Thymus (tissue), 11 donors: ENCODE measurements around the gene UGDH. TPM values are rescaled to one million over a fixed set of nuclear protein-coding genes. Genes with fewer than 3 reads are reported as not detected.
"Not testable (repeated sequence)": the region's sequence is repeated elsewhere in the genome, so short reads cannot be mapped to it uniquely, and the experiment has no call there.

Source experiments
- DNase-seq, 9 donors: peaks; one replicate each; pipeline ENCODE4 v3.0.0-alpha.2; 2013; ENCODE audit warnings: low spot score in 9 of 9, low read depth in 6 of 9, missing footprints in 1 of 9
- H3K27ac ChIP-seq, 2 donors: one replicate each; pipeline ENCODE4 v1.5.1; 2013; ENCODE audit warnings: control low read depth in 1 of 2, low read depth in 1 of 2, low read length in 1 of 2, mild to moderate bottlenecking in 1 of 2, moderate library complexity in 1 of 2
- H3K27me3 ChIP-seq, 2 donors: one replicate each; pipeline ENCODE4 v1.5.1; 2013; ENCODE audit warnings: low read length in 1 of 2; ENCODE audit not compliant: control insufficient read depth in 2 of 2, insufficient read depth in 1 of 2
- H3K36me3 ChIP-seq, 2 donors: one replicate each; pipeline ENCODE4 v1.5.1; 2013; ENCODE audit warnings: low read length in 1 of 2, mild to moderate bottlenecking in 1 of 2, moderate library complexity in 1 of 2; ENCODE audit not compliant: control insufficient read depth in 2 of 2, insufficient read depth in 2 of 2
- H3K4me1 ChIP-seq, 2 donors: one replicate each; pipeline ENCODE4 v1.5.1; 2013; ENCODE audit warnings: low read length in 2 of 2; ENCODE audit not compliant: control insufficient read depth in 2 of 2, insufficient read depth in 2 of 2
- H3K4me3 ChIP-seq, 2 donors: one replicate each; pipeline ENCODE4 v1.5.1; 2013; ENCODE audit warnings: low read length in 2 of 2, control low read depth in 1 of 2, mild to moderate bottlenecking in 1 of 2
- H3K9me3 ChIP-seq, 2 donors: one replicate each; pipeline ENCODE4 v1.5.1; 2013; ENCODE audit warnings: low read length in 1 of 2, mild to moderate bottlenecking in 1 of 2; ENCODE audit not compliant: control insufficient read depth in 2 of 2, insufficient read depth in 1 of 2
- WGBS: extraction: QIAGEN DNeasy Blood & Tissue Kit; methylation state at CpG from one replicate; pipeline ENCODE4 v1.1.7; 2013; 5-methylcytosine and 5-hydroxymethylcytosine counted together
- polyA plus RNA-seq: library from polyadenylated mRNA; stranded (reverse); fragments of 200-250 nt; gene quantifications from one replicate; pipeline ENCODE4 v1.2.3, GENCODE V29; 2013
- total RNA-seq: library from RNA; stranded (reverse); fragments of 120-200 nt; gene quantifications from one replicate; pipeline ENCODE4 v1.2.4, GENCODE V29; 2013
- donor health status: healthy.

Gene UGDH
- total and polyA plus RNA-seq, 2 donors = 11.7 to 12.7 TPM

- WGBS = 75% methylated on average over 4 of the region's 4 CpGs
- H3K4me3 ChIP-seq = no peak overlapping the region
- peaks cover 12 to 20% of the 10 kb centered on the region in 2 donors for H3K36me3 ChIP-seq
- peak in 8 of 9 donors; percentile 8 to 73 (median 36) for DNase-seq
- peaks cover 0 to 2% of the 10 kb centered on the region in 2 donors for H3K4me1 ChIP-seq
- H3K27me3 ChIP-seq = no peaks in the 10 kb centered on the region
- no peak overlapping the region for H3K27ac ChIP-seq
- H3K9me3 ChIP-seq = no peaks in the 10 kb centered on the region
Observed at GRCh38 chr4:39469429-39470077, 57.7 kb downstream of the UGDH start.

- Histone ChIP-seq H3K9me3 (no peaks in the 10 kb centered on the region), H3K27me3 (no peaks in the 10 kb centered on the region), H3K4me3 (no peak overlapping the region), H3K36me3 (peaks cover 19 to 32% of the 10 kb centered on the region in 2 donors), H3K27ac (no peak overlapping the region), H3K4me1 (peaks cover 0 to 2% of the 10 kb centered on the region in 2 donors)
- no peak for DNase-seq
- WGBS = 95% methylated on average over 4 of the region's 4 CpGs
Observed at GRCh38 chr4:39467464-39467863, 59.8 kb downstream of the UGDH start.

- no peak overlapping the region for H3K27ac ChIP-seq
- H3K9me3 ChIP-seq = no peaks in the 10 kb centered on the region
- H3K27me3 ChIP-seq = no peaks in the 10 kb centered on the region
- no peak overlapping the region for H3K4me3 ChIP-seq
- H3K36me3 ChIP-seq = peaks cover 19 to 28% of the 10 kb centered on the region in 2 donors
- 95% methylated on average over 4 of the region's 4 CpGs for WGBS
- H3K4me1 ChIP-seq = peaks cover 0 to 2% of the 10 kb centered on the region in 2 donors
- no peak for DNase-seq
Observed at GRCh38 chr4:39466747-39467146, 60.5 kb downstream of the UGDH start.

- Histone ChIP-seq H3K27ac (no peak overlapping the region), H3K36me3 (peaks cover 19 to 28% of the 10 kb centered on the region in 2 donors), H3K27me3 (no peaks in the 10 kb centered on the region)
Observed at GRCh38 chr4:39464886-39465501, 62.2 kb downstream of the UGDH start.

GRCh38 chr4:39458505-39459300, 68.5 kb downstream of the UGDH start, which contains the start of the genes LIAS and RPL9:
Gene LIAS, plus strand, starts transcription at chr4:39459056. Its CDS starts 62 bp downstream, at chr4:39459118.
Gene RPL9, minus strand, starts transcription at chr4:39458922. Its CDS starts 483 bp downstream, at chr4:39458439.
- H3K4me1 ChIP-seq = peaks cover 6% of the 10 kb centered on the region in 2 donors
- WGBS = under 1% methylated on average over 55 of the region's 55 CpGs

More at GRCh38 chr4:39464886-39465501, 62.2 kb downstream of the UGDH start:
- 90% methylated on average over 2 of the region's 2 CpGs for WGBS
- peak in 1 of 9 donors; percentile 9 for DNase-seq
- Histone ChIP-seq H3K4me3 (no peak overlapping the region), H3K9me3 (no peaks in the 10 kb centered on the region), H3K4me1 (peaks cover under 1 to 2% of the 10 kb centered on the region in 2 donors)

GRCh38 chr4:39458161-39458504, 69.1 kb downstream of the UGDH start:
- peaks cover 18 to 50% of the 10 kb centered on the region in 2 donors for H3K36me3 ChIP-seq
- not testable (repeated sequence) for H3K4me1 ChIP-seq
- WGBS = 2% methylated on average over 13 of the region's 13 CpGs

More at GRCh38 chr4:39458505-39459300, 68.5 kb downstream of the UGDH start, which contains the start of the genes LIAS and RPL9:
- H3K27ac ChIP-seq = peak within 1 kb of the TSS; percentile 96 to 99
- no peaks in the 10 kb centered on the region for H3K27me3 ChIP-seq
- peak; percentile 96 to 100 (median 98) for DNase-seq
- no peaks in the 10 kb centered on the region for H3K9me3 ChIP-seq
- H3K36me3 ChIP-seq = peaks cover 22 to 50% of the 10 kb centered on the region in 2 donors
- peak within 1 kb of the TSS; percentile 89 to 97 for H3K4me3 ChIP-seq

GRCh38 chr4:39456946-39457763, 70.1 kb downstream of the UGDH start:
- Histone ChIP-seq H3K36me3 (peaks cover 27 to 57% of the 10 kb centered on the region in 2 donors), H3K27me3 (no peaks in the 10 kb centered on the region), H3K9me3 (no peaks in the 10 kb centered on the region), H3K4me3 (peak overlapping the region; percentile 89 to 97), H3K27ac (no peak overlapping the region), H3K4me1 (peaks cover 6% of the 10 kb centered on the region in 2 donors)
- 89% methylated on average over 10 of the region's 10 CpGs for WGBS
- DNase-seq = no peak

More at GRCh38 chr4:39458161-39458504, 69.1 kb downstream of the UGDH start:
- Histone ChIP-seq H3K4me3 (peak overlapping the region; percentile 89 to 97), H3K27ac (peak overlapping the region; percentile 96 to 97)
- not testable (repeated sequence) for H3K27me3 ChIP-seq, H3K9me3 ChIP-seq
- DNase-seq = peak in 1 of 9 donors; percentile 37

- Histone ChIP-seq H3K27me3 (no peaks in the 10 kb centered on the region), H3K4me1 (peaks cover 6% of the 10 kb centered on the region in 2 donors), H3K27ac (no peak overlapping the region), H3K36me3 (peaks cover 35 to 71% of the 10 kb centered on the region in 2 donors), H3K4me3 (no peak overlapping the region), H3K9me3 (no peaks in the 10 kb centered on the region)
- WGBS = 96% methylated on average over 6 of the region's 6 CpGs
- DNase-seq = no peak
Observed at GRCh38 chr4:39455486-39455885, 71.8 kb downstream of the UGDH start.
